K562 (cell line): ENCODE data around the gene ALOX5. TPM values are rescaled to one million over a fixed set of nuclear protein-coding genes. Genes with fewer than 3 reads are reported as not detected.
A peak's percentile ranks its signal among the peaks of the same experiment; 100 is the strongest.

Experiments used
- LCOR ChIP-seq: sonication (generic); formaldehyde crosslinking; IDR thresholded peaks from 2 replicates; pipeline ENCODE4 v1.8.0; 2022; ENCODE audit warnings: mild to moderate bottlenecking, missing genetic modification reagents
- MAZ ChIP-seq, 2 experiments: fragments of 450-650 bp in 1 of 2; sonication (generic) in 1 of 2; formaldehyde crosslinking; IDR thresholded peaks in 1 of 2; conservative IDR thresholded peaks in 1 of 2; 2 replicates each; pipeline versions ENCODE4 v1.4.0 to v1.5.0; 2020; ENCODE audit warnings: mild to moderate bottlenecking in 1 of 2, missing genetic modification reagents in 1 of 2
- NONO ChIP-seq, 2 experiments: fragments of 200-400 bp in 1 of 2; fragments of 450-650 bp in 1 of 2; formaldehyde crosslinking in 1 of 2; IDR thresholded peaks; 2 replicates each; pipeline ENCODE4 v1.6.1; 2017; ENCODE audit warnings: low read depth in 2 of 2, mild to moderate bottlenecking in 2 of 2, moderate library complexity in 2 of 2, low read length in 1 of 2
- PHF8 ChIP-seq: fragments of 200-600 bp; sonication (generic); IDR thresholded peaks from 2 replicates; pipeline ENCODE4 v1.6.1; 2012; ENCODE audit warnings: mixed run types, mild to moderate bottlenecking, inconsistent platforms, low read length, moderate library complexity, borderline replicate concordance
- PKNOX1 ChIP-seq: fragments of 450-650 bp; IDR thresholded peaks from 2 replicates; pipeline ENCODE4 v1.6.1; 2016
- REST ChIP-seq, 2 experiments: fragments of 450-650 bp; formaldehyde crosslinking in 1 of 2; IDR thresholded peaks; 2 replicates each; pipeline versions ENCODE4 v1.4.0 to v1.6.1; 2014 to 2020; ENCODE audit warnings: mild to moderate bottlenecking in 2 of 2, borderline replicate concordance in 1 of 2, low read depth in 1 of 2
- TFAP4 ChIP-seq: sonication (generic); formaldehyde crosslinking; IDR thresholded peaks from 2 replicates; pipeline ENCODE4 v1.8.0; 2022; ENCODE audit warnings: missing genetic modification reagents, mild to moderate bottlenecking, moderate library complexity, borderline replicate concordance
- VEZF1 ChIP-seq: fragments of 200-800 bp; sonication (Bioruptor generic); IDR thresholded peaks from 2 replicates; pipeline ENCODE4 v1.6.1; 2017; ENCODE audit warnings: missing genetic modification characterization, missing compliant biosample characterization
- ZNF143 ChIP-seq: sonication (generic); formaldehyde crosslinking; IDR thresholded peaks from 2 replicates; pipeline ENCODE4 v1.9.0; 2022; ENCODE audit warnings: mild to moderate bottlenecking, missing genetic modification reagents
- ZNF551 ChIP-seq: fragments of 250-450 bp; sonication (Bioruptor Pico); IDR thresholded peaks from 2 replicates; pipeline ENCODE4 v1.5.0; 2021; ENCODE audit warnings: mild to moderate bottlenecking, moderate library complexity
- polyA plus RNA-seq, 8 experiments: library from polyadenylated mRNA; depleted of rRNA in 4 of 8; stranded (reverse) in 5 of 8; unstranded in 3 of 8; fragments of >200 nt; fragmentation: Nextera tagmentation in 2 of 8; fragmentation: Illumina TruSeq in 1 of 8; extraction: Ambion mirVana in 2 of 8; extraction: Trizol in 1 of 8; gene quantifications; 2 replicates each; pipeline versions ENCODE4 v1.2.1 to v1.2.3, GENCODE V29; 2011 to 2014; ENCODE audit warnings: inconsistent platforms in 1 of 8, missing spikeins in 1 of 8
- total RNA-seq, 7 experiments: library from RNA; depleted of rRNA in 6 of 7; stranded (reverse); fragments of >200 nt in 6 of 7; fragmentation: Illumina TruSeq in 2 of 7; extraction: Trizol in 2 of 7; gene quantifications; 2 replicates each; pipeline versions ENCODE4 v1.2.1 to v1.2.3, GENCODE V29; 2011 to 2021; ENCODE audit warnings: low replicate concordance in 1 of 7

Gene ALOX5
- total and polyA plus RNA-seq, 9 of the 15 experiments (the other 6 are each of a cell fraction or from before 2014, with no cell fraction given) = 0.10 to 2.4 (median 1.4) TPM

GRCh38 chr10:45373576-45374349 lies at the start of gene ALOX5 (continued):
- TF ChIP-seq TFAP4 (CRISPR knock-in tag) (peak; percentile 31; the same call in 1 of the 2 replicates), VEZF1 (peak; percentile 97), MAZ (CRISPR knock-in tag; conservative IDR thresholded peaks at IDR 0.05 in 1 of 2, IDR thresholded peaks at IDR 0.05 in 1 of 2) (peak; percentile 65 to 69), ZNF551 (CRISPR knock-in tag) (no peak), PHF8 (peak; percentile 66; the same call in 1 of the 2 replicates), NONO (IDR thresholded peaks at IDR 0.05; ENCODE audit: low read depth in 2 of 2, low read length in 1 of 2) (peak in 1 of 2 experiments; percentile 41; a peak in 1 of 4 replicates), REST (IDR thresholded peaks at IDR 0.05; ENCODE audit: borderline replicate concordance) (no peak), REST (CRISPR knock-in tag; IDR thresholded peaks at IDR 0.05; ENCODE audit: low read depth) (no peak), ZNF143 (no peak), LCOR (CRISPR knock-in tag) (no peak), PKNOX1 (no peak)
